Mucosa of rectum (tissue), 2 donors: ENCODE results near the gene DGCR6L.
"Not testable (repeated sequence)": the region's sequence is repeated elsewhere in the genome, so short reads cannot be mapped to it uniquely, and the experiment has no call there.

ENCODE experiments used
- H3K27ac ChIP-seq, 2 donors: one replicate each; pipeline ENCODE4 v1.7.0; 2013; ENCODE audit warnings: inconsistent platforms in 2 of 2, low read depth in 2 of 2, low read length in 2 of 2
- H3K27me3 ChIP-seq, 2 donors: one replicate each; pipeline ENCODE4 v1.7.0; 2013; ENCODE audit warnings: low read length in 2 of 2; ENCODE audit not compliant: control insufficient read depth in 2 of 2, insufficient read depth in 2 of 2
- H3K36me3 ChIP-seq, 2 donors: one replicate each; pipeline ENCODE4 v1.7.0; 2013; ENCODE audit warnings: low read length in 2 of 2; ENCODE audit not compliant: control insufficient read depth in 2 of 2, insufficient read depth in 2 of 2
- H3K4me1 ChIP-seq, 2 donors: one replicate each; pipeline ENCODE4 v1.7.0; 2013; ENCODE audit warnings: low read length in 2 of 2, mild to moderate bottlenecking in 1 of 2; ENCODE audit not compliant: control insufficient read depth in 2 of 2, insufficient read depth in 2 of 2
- H3K4me3 ChIP-seq, 2 donors: one replicate each; pipeline ENCODE4 v1.7.0; 2013; ENCODE audit warnings: low read length in 2 of 2
- H3K9ac ChIP-seq, 2 donors: one replicate each; pipeline ENCODE4 v1.7.0; 2013; ENCODE audit warnings: low read length in 2 of 2, low read depth in 1 of 2, mild to moderate bottlenecking in 1 of 2
- H3K9me3 ChIP-seq, 2 donors: one replicate each; pipeline ENCODE4 v1.7.0; 2013; ENCODE audit warnings: low read length in 2 of 2; ENCODE audit not compliant: control insufficient read depth in 2 of 2
- donor health status: healthy.
- donor health status: Normal muscosa, but diverticular disease.

Gene DGCR6L

GRCh38 chr22:20357967-20358366 lies 38.1 kb upstream of the DGCR6L start:
- H3K27ac ChIP-seq, H3K9ac ChIP-seq, H3K4me3 ChIP-seq, H3K4me1 ChIP-seq, H3K9me3 ChIP-seq, H3K36me3 ChIP-seq, H3K27me3 ChIP-seq: not testable (repeated sequence)

DNA sequence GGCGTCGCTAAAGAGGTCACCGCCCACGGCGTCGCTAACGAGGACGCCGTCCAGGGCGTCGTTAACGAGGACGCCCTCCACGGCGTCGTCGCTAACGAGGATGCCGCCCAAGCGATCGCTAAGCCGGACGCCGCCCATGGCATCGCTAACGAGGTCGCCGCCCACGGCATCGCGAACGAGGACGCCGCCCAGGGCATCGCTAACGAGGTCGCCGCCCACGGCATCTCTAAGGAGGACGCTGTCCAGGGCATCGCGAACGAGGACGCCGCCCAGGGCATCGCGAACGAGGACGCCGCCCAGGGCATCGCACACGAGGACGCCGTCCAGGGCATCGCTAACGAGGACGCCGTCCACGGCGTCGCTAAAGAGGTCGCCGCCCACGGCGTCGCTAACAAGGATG lies 37.0 kb upstream of the DGCR6L start:
- not testable (repeated sequence) for H3K27me3 ChIP-seq, H3K4me1 ChIP-seq, H3K27ac ChIP-seq

GRCh38 chr22:20355939-20356636 lies 36.2 kb upstream of the DGCR6L start:
- not testable (repeated sequence) for H3K27me3 ChIP-seq, H3K9me3 ChIP-seq, H3K9ac ChIP-seq, H3K27ac ChIP-seq, H3K4me3 ChIP-seq, H3K4me1 ChIP-seq, H3K36me3 ChIP-seq

More for the DNA sequence above, 37.0 kb upstream of the DGCR6L start:
- not testable (repeated sequence) for H3K9ac ChIP-seq, H3K9me3 ChIP-seq, H3K4me3 ChIP-seq, H3K36me3 ChIP-seq

DNA sequence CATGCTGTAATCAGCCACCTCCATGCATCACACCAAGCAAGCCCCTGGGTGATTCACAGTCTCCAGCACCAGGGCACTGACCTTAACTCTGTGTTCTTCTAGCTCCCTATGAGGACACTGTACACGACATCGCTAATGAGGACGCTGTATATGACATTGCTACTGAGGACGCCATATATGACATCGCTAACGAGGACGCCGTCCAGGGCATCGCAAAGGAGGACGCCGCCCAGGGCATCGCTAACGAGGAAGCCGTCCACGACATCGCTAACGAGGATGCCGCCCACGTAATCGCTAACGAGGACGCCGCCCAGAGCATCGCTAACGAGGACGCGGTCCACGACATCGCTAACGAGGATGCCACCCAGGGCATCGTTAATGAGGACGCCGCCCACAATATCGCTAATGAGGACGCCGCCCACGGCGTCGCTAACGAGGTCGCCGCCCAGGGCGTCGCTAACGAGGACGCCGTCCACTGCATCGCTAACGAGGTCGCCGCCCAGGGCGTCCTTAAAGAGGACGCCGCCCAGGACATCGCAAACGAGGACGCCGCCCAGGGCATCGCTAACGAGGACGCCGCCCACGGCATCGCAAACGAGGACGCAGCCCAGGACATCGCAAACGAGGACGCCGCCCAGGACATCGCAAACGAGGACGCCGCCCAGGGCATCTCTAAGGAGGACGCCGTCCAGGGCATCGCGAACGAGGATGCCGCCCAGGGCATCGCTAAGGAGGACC lies 34.5 kb upstream of the DGCR6L start:
- no peak overlapping the region for H3K4me3 ChIP-seq
- H3K27ac ChIP-seq = no peak overlapping the region
- H3K27me3 ChIP-seq = no peaks in the 10 kb centered on the region
- H3K9ac ChIP-seq = no peak overlapping the region
- H3K4me1 ChIP-seq = no peaks in the 10 kb centered on the region
- H3K9me3 ChIP-seq = no peaks in the 10 kb centered on the region
- no peaks in the 10 kb centered on the region for H3K36me3 ChIP-seq

- not testable (repeated sequence) for H3K4me3 ChIP-seq, H3K9ac ChIP-seq, H3K27me3 ChIP-seq, H3K9me3 ChIP-seq, H3K36me3 ChIP-seq, H3K27ac ChIP-seq, H3K4me1 ChIP-seq
Observed at GRCh38 chr22:20352536-20352935, 32.7 kb upstream of the DGCR6L start.

DNA sequence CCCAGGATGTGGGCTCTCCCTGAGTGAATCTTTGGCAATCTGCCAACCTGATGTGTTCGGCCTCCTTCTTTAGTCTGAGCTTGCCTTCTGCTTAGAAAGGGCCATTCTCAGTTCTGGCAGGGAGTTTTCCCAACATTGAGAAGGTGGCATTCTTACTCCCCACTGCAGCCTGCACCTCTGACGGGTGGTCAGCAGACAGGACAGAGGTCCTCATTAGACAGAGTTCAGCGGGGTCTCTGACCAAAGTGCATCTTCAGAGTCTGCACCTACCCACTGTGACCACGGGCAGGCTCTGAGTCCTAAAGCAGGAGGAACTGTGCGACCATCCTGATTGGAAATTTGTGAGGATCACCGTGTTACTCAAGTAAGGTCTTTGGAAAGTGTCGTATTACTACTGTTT lies 26.7 kb upstream of the DGCR6L start:
- H3K9ac ChIP-seq, H3K9me3 ChIP-seq, H3K36me3 ChIP-seq, H3K4me1 ChIP-seq, H3K27ac ChIP-seq, H3K27me3 ChIP-seq, H3K4me3 ChIP-seq: not testable (repeated sequence)

GRCh38 chr22:20338291-20338690 lies 18.4 kb upstream of the DGCR6L start:
- H3K9me3 ChIP-seq, H3K36me3 ChIP-seq, H3K27ac ChIP-seq, H3K4me1 ChIP-seq, H3K27me3 ChIP-seq, H3K9ac ChIP-seq, H3K4me3 ChIP-seq: not testable (repeated sequence)

- not testable (repeated sequence) for H3K9me3 ChIP-seq, H3K9ac ChIP-seq, H3K4me3 ChIP-seq, H3K27ac ChIP-seq, H3K36me3 ChIP-seq, H3K4me1 ChIP-seq, H3K27me3 ChIP-seq
Observed at GRCh38 chr22:20337807-20338206, 17.9 kb upstream of the DGCR6L start.

GRCh38 chr22:20336561-20336960 lies 16.7 kb upstream of the DGCR6L start:
- not testable (repeated sequence) for H3K9me3 ChIP-seq, H3K27me3 ChIP-seq, H3K36me3 ChIP-seq, H3K27ac ChIP-seq, H3K4me3 ChIP-seq, H3K9ac ChIP-seq, H3K4me1 ChIP-seq

- not testable (repeated sequence) for H3K36me3 ChIP-seq, H3K4me1 ChIP-seq, H3K9ac ChIP-seq, H3K27ac ChIP-seq, H3K27me3 ChIP-seq, H3K4me3 ChIP-seq, H3K9me3 ChIP-seq
Observed at GRCh38 chr22:20328569-20328930, 8.7 kb upstream of the DGCR6L start.
